NCI-H2227 (cell line): ENCODE data around the gene XIST.
"Not testable (repeated sequence)": the region's sequence is repeated elsewhere in the genome, so short reads cannot be mapped to it uniquely, and the experiment has no call there.

Experiments used
- DNase-seq: peaks from one replicate; lab custom pipeline; 2025; ENCODE audit not compliant: unreplicated experiment; lab: John Stamatoyannopoulos, UW

The XIST gene

GRCh38 chrX:73817393-73818199 is 34.9 kb downstream of the XIST start:
- DNase-seq, result no peak

GRCh38 chrX:73812256-73812655 is 40.3 kb downstream of the XIST start:
- DNase-seq, result no peak

- DNase-seq, result not testable (repeated sequence)
Observed at GRCh38 chrX:73804109-73804508, 48.4 kb downstream of the XIST start.

- no peak for DNase-seq
Observed at GRCh38 chrX:73799888-73800287, 52.6 kb downstream of the XIST start.

- not testable (repeated sequence) for DNase-seq
Observed at GRCh38 chrX:73792511-73792910, 60.0 kb downstream of the XIST start.

- no peak for DNase-seq
Observed at GRCh38 chrX:73785493-73785892, 67.0 kb downstream of the XIST start.
